Measurements from ENCODE around the gene GRID2. TPM values are rescaled to one million over a fixed set of nuclear protein-coding genes. Genes with fewer than 3 reads are reported as not detected.
A peak's percentile ranks its signal among the peaks of the same experiment; 100 is the strongest.

GRID2 gene
- total RNA-seq, 1 donor from 2014 or later, result 11.6 TPM

- no peaks in the 10 kb centered on the region for H3K36me3 Mint-ChIP-seq (ENCODE audit: low read depth, unreplicated experiment)
- H3K27me3 Mint-ChIP-seq (ENCODE audit: unreplicated experiment), result peaks cover 6% of the 10 kb centered on the region
- H3K4me1 Mint-ChIP-seq (ENCODE audit: unreplicated experiment), result peaks cover 11% of the 10 kb centered on the region
- H3K27ac Mint-ChIP-seq (ENCODE audit: unreplicated experiment), result peak overlapping the region; percentile 73
- TF ChIP-seq CTCF (IDR thresholded peaks at IDR 0.05; ENCODE audit: unreplicated experiment), result no peak
- no peak overlapping the region for H3K4me3 Mint-ChIP-seq (ENCODE audit: unreplicated experiment)
- no peaks in the 10 kb centered on the region for H3K9me3 Mint-ChIP-seq (ENCODE audit: unreplicated experiment)
- no peak for DNase-seq (ENCODE audit: low spot score)
These were observed 488.2 kb downstream of the GRID2 start for GRCh38 chr4:92791871-92792440.

GRCh38 chr4:92809381-92809780 is 505.6 kb downstream of the GRID2 start:
- no peak overlapping the region for H3K27ac Mint-ChIP-seq (ENCODE audit: unreplicated experiment)
- H3K4me3 Mint-ChIP-seq (ENCODE audit: unreplicated experiment), result no peak overlapping the region
- no peaks in the 10 kb centered on the region for H3K36me3 Mint-ChIP-seq (ENCODE audit: low read depth, unreplicated experiment)
- no peaks in the 10 kb centered on the region for H3K4me1 Mint-ChIP-seq (ENCODE audit: unreplicated experiment)
- no peaks in the 10 kb centered on the region for H3K9me3 Mint-ChIP-seq (ENCODE audit: unreplicated experiment)
- no peak for DNase-seq (ENCODE audit: low spot score)
- TF ChIP-seq CTCF (IDR thresholded peaks at IDR 0.05; ENCODE audit: unreplicated experiment), result no peak
- no peaks in the 10 kb centered on the region for H3K27me3 Mint-ChIP-seq (ENCODE audit: unreplicated experiment)

- no peaks in the 10 kb centered on the region for H3K36me3 Mint-ChIP-seq (ENCODE audit: low read depth, unreplicated experiment)
- no peaks in the 10 kb centered on the region for H3K4me1 Mint-ChIP-seq (ENCODE audit: unreplicated experiment)
- no peak for TF ChIP-seq CTCF (IDR thresholded peaks at IDR 0.05; ENCODE audit: unreplicated experiment)
- H3K27me3 Mint-ChIP-seq (ENCODE audit: unreplicated experiment), result no peaks in the 10 kb centered on the region
- no peaks in the 10 kb centered on the region for H3K9me3 Mint-ChIP-seq (ENCODE audit: unreplicated experiment)
- no peak overlapping the region for H3K4me3 Mint-ChIP-seq (ENCODE audit: unreplicated experiment)
- no peak for DNase-seq (ENCODE audit: low spot score)
- H3K27ac Mint-ChIP-seq (ENCODE audit: unreplicated experiment), result no peak overlapping the region
These were observed 508.9 kb downstream of the GRID2 start for GRCh38 chr4:92812652-92813051.

GRCh38 chr4:92814677-92815076 is 510.9 kb downstream of the GRID2 start:
- Mint-ChIP-seq H3K9me3 (ENCODE audit: unreplicated experiment) (no peaks in the 10 kb centered on the region), H3K36me3 (ENCODE audit: low read depth, unreplicated experiment) (no peaks in the 10 kb centered on the region), H3K4me3 (ENCODE audit: unreplicated experiment) (no peak overlapping the region), H3K27me3 (ENCODE audit: unreplicated experiment) (no peaks in the 10 kb centered on the region), H3K27ac (ENCODE audit: unreplicated experiment) (no peak overlapping the region), H3K4me1 (ENCODE audit: unreplicated experiment) (no peaks in the 10 kb centered on the region)
- DNase-seq (ENCODE audit: low spot score), result no peak
- TF ChIP-seq CTCF (IDR thresholded peaks at IDR 0.05; ENCODE audit: unreplicated experiment), result peak; percentile 15

- Mint-ChIP-seq H3K9me3 (ENCODE audit: unreplicated experiment) (no peaks in the 10 kb centered on the region), H3K4me1 (ENCODE audit: unreplicated experiment) (no peaks in the 10 kb centered on the region), H3K4me3 (ENCODE audit: unreplicated experiment) (no peak overlapping the region), H3K36me3 (ENCODE audit: low read depth, unreplicated experiment) (no peaks in the 10 kb centered on the region), H3K27me3 (ENCODE audit: unreplicated experiment) (no peaks in the 10 kb centered on the region), H3K27ac (ENCODE audit: unreplicated experiment) (no peak overlapping the region)
- no peak for DNase-seq (ENCODE audit: low spot score)
- no peak for TF ChIP-seq CTCF (IDR thresholded peaks at IDR 0.05; ENCODE audit: unreplicated experiment)
These were observed 521.5 kb downstream of the GRID2 start for GRCh38 chr4:92825256-92825655.
